ENCODE data around the gene STT3A.

STT3A gene

GRCh38 chr11:125670172-125670571, 77.5 kb downstream of the STT3A start:
- DNase-seq = no peak

GRCh38 chr11:125671561-125671960, 78.9 kb downstream of the STT3A start:
- DNase-seq = no peak
